Activated CD8-positive, alpha-beta memory T cell treated with anti-CD3 and anti-CD28 coated beads, Interleukin-2, amount 50 U/mL, for 48 hours (primary cell): ENCODE results near the gene ACTL8.

Source experiments
- DNase-seq: peaks from one replicate; pipeline ENCODE4 v3.0.0-alpha.2; 2020

The ACTL8 gene, protein sequence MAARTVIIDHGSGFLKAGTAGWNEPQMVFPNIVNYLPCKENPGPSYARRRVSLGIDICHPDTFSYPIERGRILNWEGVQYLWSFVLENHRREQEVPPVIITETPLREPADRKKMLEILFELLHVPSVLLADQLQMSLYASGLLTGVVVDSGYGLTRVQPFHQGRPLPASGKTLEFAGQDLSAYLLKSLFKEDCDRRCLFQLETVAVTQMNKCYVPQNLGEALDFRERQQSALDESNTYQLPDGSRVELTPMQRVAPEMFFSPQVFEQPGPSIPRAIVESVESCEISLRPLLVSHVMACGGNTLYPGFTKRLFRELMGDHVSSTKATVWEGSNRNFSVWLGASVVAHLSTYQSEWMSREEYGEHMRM

DNA sequence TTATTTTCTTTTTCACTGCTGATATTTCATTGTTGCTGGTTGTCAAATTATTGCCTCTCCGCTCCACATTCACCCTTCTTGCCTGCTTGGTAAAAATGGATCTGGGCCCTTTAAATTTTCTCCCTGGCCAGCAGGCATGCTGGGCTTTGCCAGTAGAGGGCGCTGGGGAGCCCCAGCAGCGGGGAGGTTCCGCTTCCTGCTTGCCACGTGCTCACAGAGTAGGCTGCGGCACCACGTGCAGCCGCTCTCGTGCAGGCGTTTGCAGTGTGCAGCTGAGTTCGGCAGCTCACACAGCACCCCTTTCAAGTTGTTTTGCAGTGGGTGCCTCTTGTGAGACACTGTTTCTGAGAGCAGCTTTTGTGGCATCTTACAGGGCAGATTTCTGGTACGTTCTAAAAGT, at the start of gene ACTL8:
ACTL8 (plus strand) TSS at position 214 of the 400 bp plus-strand sequence. CDS start 67,676 bp downstream, outside the sequence.
- DNase-seq: peak; percentile 54

DNA sequence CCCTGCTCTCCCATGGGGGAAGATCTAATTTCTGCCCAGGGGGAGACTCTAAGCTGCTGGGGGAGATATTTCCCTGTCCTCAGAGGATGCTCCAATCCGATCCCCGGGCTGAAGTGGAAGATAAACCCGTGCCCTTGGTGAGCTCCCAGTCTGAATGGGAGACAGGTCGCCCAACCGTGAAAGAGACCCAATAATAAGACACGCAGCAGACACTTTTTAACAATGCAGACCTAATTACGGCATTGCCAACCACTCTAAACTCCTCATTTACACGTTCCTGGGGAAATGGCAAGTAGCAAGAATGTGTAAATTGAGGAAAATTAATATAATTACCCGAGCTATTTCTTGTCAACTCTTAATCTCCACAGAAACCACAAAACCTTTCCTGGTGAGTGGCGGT, 48.7 kb upstream of the ACTL8 start:
- no peak for DNase-seq

DNA sequence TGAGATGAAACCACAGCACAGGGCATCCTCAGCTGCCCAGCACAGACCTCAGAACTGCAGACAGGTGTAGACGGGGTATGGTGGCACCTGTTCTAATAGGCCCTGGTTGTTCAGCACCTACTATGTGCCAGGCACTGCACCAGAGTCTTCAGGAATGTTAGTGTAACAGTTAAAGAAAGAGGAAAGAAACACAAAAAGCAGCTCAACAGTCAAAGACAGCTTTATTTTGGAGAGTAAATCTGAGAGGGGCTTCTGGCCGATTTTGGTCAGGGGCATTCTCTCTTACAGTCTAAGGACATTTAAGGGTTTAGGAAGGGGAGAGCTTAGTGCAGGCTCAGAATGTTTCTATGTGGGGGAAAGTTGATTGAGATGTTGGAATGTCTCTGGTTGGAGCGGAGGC, 45.2 kb upstream of the ACTL8 start:
- no peak for DNase-seq

DNA sequence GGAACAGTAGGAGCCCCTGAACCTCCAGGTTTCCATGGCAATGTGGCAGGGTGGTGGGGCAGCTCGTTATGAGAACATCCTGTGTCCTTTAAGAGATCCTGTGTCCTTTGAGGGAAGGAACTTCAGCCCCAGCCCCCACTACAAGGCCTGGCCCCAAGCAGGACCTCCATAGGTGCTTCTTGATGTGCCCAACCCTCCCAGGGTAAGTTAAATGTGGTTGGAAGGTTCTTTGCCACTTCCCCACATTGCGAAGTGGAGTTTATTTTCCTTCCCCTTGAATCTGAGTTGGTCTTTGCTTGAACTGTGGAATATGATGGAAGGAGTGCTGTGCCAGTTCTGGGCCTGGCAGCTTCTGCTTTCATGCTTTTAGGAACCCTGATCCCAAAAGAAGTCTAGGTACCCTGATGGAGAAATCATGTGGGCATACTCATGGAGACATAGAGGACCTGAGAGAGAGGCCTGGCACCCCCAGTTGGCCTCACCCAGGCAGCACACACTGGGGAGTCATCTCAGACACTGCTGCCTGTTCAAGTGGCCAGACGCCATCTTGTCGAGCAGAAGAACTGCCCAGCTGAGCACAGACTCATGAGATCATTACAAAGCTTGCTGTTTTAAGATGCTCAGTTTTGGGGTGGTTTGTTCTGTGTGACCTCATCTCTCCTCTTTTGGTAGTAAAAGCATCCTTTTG, 44.1 kb upstream of the ACTL8 start:
- no peak for DNase-seq

DNA sequence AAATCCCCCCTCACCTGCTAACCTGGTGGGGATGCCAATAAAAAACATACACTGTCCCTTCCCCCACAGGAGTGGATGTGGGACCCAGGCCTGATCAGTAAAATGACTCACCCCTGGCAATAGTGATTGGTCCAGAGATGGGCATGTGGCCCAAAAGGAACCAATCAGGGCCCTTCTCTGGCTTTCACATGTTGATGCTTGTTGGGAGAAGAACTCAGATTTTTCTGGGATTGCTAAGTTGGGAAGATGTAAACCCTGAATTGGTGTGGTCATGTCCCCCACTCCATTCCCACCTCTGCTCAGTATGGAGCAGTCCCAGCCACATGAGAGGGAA, 43.6 kb upstream of the ACTL8 start:
- DNase-seq: no peak

DNA sequence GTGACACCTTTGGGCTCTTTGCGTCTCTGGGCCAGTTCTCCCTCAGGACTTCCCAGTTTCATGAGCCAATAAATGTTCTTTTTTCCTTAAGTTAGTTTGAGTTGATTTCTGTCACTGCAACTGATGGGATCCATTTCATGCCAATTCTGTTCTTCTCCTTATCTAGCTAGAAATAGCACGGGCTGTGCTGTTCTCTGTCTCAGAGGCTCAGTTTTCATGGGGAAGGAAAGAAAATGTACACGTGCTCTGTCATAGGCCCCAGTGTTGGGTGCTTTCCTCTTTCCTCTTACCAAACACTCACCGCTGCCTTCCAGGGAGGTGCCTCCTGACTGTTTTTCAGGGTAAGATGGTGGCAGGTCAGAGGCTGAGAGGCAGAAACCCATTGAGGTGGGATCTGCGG, 43.2 kb upstream of the ACTL8 start:
- DNase-seq: no peak

DNA sequence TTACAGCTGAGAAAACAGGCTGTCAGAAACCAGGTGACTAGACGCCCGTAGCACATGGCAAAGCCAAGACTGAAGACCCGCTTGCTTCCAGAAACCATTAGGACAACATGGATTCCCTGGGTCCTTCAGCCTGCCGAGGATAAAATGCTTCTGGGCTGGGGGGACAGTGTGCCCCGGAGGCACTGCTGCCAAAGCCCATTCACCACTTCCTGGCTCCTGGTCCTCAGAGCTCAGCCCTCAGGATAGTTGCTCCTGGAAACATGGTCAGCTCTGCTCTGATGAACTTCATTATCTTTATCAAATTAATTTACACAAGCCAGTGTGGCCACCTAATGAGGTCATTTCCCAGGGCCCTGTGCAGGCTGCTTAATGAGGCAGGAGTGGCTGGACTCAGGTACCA, 41.1 kb upstream of the ACTL8 start:
- no peak for DNase-seq

DNA sequence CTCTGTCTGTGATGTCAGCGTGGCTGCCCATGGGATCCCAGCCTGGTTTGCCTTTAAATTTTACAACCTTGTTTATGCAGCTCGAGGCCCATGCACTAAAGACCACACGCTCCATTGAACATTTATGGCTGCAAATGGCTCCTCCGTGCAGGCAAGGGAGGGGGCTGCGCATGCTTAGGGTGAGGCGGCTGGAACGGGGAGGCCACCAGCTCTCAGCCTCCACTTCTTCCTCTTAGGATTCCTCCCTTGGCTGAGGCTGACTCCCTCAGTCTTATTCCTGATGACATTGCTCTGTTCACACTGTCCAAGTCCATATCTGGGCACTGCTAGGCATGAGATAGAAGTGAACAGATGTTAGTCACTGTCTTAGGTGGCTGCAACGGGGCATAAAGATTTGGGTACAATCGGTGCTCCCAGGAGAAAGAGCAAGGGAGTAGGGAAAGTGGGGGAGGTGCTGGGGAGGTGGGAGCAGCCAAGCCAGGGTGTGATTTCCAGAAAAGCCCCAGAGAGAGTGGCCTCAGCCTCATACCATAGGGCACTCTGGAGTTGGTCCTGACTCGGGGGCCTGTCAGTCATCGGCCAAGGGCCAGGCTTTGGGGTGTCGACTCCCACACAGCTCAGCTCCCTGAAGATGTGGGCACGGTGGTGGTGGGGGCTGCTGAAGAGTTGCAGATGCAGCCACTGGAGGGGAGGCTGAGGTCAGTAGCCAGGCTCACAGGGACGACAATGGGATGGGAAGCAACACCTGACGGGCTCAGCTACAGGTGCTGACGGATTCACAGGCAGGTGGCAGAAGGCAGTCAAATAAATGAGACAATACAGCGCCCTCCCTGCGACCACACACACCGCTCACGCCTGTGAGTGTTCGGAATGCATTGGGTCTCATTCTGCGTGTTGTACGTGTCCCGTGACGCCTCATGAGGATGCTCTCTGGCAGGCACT, 37.3 kb upstream of the ACTL8 start:
- no peak for DNase-seq

DNA sequence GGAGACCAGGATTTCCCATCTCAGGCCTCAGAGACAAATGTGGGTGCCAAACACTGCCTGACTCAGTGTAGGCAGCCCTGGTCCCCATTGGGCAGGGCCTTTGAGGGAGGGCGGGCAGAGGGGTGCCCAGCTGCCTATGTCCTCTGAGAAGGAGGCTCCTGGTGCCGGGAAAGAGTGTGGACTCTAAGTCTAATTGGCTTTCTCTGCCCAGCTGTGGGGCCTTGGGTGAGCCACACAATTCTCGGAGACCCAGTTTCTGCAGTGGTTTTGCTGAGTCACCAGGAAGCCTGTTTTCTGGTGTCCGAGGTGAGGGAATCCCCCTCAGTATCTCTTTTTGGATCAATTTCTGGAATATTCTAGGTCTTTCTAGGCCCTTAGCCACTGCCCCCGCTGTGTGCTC, 35.3 kb upstream of the ACTL8 start:
- no peak for DNase-seq

DNA sequence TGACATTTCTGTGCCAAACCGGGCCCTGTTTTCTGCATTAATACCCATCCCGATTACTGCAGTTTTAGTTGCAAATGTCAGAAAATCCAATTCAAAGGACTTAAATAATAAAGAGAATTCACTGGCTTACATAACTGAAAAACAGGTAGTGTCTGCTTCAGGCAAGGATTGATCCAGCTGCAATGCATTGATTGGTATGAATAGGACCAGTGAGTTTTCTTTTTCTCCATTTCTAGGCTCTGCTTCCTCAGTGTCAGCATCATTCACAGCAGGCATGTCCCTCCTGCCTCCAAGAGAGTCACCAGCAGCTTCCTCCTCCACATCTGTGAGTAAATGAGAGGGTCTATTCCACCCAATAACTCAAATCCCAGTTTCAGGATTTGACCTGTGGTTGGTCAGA, 33.7 kb upstream of the ACTL8 start:
- DNase-seq: no peak

DNA sequence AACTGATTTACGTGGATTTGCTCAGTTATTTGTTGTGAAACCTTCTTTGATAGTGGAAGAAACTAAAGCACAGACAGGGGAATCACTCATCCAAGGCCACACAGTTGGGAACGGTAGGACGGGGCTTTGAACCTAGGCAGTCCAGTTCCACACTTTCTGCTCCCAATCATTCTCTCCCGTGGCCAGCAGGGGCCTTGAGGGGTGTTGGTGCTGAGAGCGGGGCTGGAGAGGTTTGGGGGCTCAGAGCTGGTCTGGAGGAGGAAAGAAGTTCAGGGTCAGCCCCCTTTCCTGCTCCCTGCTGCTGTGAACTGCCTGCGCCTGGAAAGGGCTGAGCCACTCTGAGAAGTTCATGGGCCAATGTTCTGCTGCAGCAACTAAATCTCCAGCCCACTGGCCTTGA, 31.4 kb upstream of the ACTL8 start:
- DNase-seq: no peak

DNA sequence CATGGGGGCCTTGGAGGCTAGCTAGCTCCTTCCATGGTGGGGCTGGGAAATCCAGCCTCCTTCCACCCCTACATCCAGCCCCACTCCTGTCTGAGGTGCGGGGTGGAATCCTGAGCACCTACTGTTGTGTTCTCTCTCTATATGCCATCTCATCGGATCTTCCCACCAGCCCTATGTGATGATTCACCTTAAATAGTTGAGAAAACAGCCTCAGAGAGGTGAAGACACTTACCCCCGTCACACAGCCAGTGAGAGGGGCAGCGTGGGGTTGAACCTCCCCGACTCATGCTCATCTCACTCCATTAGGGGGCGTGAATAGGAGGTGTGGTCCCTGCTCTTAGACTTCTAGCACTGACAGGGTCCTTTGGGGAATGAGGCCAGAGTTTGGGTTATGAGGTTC, 31.0 kb upstream of the ACTL8 start:
- no peak for DNase-seq

DNA sequence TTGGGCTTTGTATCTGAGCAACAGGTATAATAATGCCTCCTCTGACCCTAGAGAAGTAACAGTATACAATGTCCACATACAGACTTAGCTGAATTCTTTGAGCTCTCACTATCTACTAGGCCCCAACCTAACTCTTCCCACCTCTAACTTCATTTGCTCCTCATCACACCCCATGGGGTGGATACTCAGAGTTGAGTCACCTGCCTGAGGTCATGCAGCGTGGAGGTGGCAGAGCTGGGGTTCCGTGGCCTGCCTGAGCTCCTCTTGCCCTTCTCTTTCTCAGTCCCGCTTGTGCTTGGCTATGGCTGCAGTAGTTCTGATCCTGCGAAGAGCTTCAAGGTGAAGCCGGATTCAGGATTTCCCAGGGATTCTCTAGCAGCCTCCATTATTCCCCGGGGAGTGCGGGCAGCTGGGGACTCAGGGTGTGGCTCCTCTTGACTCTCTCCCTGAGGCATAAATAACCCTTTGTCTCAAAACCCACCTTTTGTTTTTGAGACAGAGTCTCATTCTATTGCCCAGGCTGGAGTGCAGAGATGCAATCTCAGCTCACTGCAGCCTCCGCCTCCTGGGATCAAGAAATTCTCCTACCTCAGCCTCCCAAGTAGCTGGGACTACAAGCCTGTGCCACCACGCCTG, 29.9 kb upstream of the ACTL8 start:
- DNase-seq: no peak

DNA sequence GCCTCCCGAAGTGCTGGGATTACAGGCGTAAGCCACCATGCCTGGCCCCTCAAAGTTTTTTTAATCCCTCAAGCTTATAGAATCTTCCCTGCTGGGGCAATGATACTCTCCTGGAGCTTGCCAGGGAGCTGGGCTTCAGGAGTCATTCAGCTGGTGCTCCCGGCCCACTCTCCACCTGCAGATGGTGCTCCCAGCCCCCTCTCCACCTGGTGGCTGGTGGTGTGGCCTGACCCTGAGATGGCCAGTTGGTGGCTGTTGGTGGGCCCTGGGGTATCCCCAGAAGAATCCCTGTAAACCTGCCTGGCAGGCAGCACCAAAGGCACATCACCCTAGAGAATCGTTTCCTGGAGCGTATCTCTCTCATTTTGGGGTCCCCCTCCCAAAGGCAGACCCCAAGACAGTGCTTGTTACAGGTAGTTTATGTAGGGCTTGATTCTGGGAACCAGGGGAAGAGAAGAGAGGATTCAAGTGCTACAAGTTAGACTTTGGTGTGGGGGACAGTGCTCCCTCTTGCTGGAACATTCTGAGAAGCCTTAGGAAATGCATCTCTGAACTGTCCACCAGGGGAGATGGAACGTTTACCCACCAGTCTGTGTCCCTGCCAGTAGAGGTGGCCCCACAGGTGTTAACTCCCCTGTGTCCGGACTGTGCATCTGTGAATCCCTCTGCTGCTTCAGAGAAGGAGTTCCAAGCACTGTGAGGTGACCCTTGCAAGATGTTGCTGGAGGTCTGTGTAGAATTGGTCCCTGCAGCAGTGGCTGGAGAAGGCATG, 29.1 kb upstream of the ACTL8 start:
- no peak for DNase-seq

DNA sequence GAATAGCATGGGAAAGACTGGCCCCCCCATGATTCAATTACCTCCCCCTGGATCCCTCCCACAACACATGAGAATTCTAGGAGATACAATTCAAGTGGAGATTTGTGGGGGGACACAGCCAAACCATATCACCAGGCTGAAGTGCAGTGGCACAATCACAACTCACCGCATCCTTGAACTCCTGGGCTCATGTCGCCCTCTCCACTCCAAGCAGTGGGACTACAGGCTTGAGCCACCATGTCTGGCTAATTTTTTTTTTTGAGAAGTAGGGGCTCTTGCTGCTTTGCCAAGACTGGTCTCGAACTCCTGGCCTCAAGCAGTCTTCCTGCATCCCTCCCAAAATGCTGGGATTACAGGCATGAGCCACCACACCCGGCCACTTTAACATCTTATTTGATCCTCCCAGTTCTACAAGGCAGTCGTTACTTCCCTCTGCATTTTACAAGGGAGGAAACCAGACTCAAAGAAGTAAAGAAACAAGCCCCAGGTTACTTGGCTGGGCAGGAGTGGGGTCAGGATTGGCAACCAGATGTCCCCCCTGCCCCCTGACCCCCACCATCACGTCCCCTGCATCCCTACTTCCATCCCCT, 26.9 kb upstream of the ACTL8 start:
- DNase-seq: no peak

DNA sequence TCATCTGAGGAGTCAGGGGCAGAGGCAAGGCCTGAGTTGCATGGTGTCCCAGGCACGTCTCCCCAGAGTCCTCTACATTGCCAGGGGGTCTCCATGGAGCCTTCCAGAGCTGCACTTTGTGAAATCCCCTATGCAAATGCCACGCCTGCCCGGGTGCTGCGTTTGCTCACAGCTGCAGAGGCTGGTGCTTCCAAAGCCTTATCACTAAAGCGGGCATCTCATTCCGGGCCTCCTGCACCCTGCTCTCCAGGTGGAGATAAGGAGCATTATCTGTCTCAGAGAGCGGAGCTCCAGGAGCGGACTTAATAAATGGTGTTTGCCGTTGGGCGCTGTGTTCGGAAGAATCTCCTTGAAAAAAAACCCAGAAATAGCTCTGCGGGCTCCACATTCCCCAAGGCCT, 25.9 kb upstream of the ACTL8 start:
- no peak for DNase-seq

DNA sequence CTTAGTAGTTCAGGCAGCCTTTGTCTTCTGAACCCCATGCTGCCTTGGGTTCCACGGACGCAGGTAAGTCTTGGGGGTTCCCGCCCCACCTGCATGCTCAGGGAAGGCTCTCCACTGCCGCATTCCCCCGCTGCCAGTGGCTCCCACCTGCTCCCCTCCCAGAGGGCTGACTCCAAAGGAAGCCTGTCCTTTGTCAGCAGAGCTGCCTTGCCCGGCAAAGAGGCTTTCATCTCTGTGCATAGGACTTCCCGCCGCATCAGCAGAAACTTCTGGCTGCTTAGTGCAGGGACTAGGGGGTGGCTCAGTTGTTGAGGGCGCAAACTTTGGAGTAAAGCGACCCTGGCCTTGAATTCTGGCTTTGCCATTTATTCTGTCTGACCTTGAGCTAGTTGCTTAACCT, 25.2 kb upstream of the ACTL8 start:
- DNase-seq: no peak

DNA sequence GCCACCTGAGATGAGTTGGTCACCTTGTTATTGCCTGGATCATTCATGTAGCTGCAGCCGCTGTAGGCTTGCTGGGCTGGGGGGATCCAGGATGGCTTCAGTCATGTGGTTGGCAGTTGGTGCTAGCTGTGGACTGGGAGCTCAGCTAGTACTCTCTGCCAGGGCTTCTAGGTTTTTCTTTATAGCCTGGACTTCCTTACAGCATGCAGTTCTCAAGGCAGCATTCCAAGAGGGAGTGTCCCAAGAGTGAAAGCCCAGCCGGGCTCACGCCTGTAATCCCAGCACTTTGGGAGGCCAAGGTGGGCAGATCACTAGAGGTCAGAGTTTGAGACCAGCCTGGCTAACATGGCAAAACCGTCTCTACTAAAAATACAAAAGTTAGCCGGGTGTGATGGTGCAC, 23.7 kb upstream of the ACTL8 start:
- DNase-seq: no peak

DNA sequence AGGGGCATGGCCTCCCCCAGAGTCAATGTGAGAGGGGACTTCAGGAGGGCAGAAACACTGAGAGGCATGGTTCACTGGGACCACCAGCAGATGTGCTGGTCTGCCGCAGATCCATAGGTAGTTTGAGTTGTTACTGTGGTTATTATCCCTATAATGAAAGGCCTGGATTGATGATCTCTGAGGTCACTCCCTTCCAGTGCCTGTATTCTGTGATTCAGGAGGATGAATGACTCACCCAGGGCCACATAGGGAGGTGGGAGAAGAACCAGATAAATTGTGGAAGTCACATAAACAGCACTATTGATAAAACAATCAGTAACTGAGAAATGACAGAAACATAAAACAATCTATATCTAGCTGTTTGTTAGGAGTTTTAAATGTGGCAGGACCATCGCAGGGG, 22.7 kb upstream of the ACTL8 start:
- no peak for DNase-seq

DNA sequence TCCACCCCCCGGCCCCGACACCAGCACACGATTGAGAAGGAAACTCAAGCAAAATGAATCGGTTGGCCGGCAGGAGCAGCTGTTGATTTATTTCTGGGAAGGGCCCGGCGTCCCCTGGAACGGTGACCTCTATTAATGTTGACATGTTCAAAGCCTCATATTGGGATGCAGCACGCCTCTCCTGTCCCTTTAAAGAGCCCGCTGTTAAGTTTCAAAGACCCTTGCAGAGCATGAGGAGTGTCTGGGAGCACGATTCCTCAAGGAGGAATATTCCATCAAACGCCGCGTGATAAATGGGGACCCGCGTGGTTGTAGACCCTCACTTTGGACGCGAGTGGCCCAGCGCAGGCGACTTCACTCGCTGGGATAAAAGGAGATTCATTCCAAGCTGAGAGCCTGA, 21.5 kb upstream of the ACTL8 start:
- DNase-seq: no peak

DNA sequence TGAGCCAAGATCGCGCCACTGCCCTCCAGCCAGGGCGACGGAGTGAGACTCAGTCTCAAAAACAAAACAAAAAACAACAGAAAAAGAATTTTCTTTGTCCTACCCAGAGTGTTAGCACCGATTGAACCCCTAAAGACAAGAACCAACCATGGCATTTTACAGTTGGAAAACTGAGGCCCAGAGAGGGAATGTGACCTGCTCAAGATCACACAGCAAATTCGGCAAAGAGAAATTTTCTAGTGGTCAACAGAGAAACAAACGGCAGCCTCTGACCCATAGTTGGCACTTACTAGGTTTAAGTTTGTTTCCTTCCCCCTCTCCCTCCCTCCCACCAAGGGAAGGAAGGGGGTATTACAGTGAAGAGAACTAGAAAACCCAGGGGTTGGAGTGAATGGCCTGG, 20.5 kb upstream of the ACTL8 start:
- no peak for DNase-seq

DNA sequence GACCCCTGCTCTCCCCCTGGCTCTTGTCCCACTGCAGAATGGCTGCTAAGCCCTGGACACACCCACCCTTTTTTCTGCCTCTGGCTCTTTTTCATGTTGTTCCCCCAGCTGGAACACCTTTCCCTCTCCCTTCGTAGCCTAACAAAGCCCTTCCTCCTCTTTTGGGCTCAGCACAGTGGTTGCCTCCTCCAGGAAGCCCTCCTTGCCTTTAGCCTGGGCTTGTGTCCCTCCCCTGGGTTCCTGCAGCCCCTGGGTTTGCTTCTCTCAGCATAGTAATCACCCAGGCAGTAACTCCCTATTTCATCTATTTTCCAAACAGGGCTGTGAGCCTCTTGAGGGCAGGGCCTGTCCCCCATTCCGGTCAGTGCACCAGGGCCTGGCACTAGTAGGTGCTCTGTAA, 19.8 kb upstream of the ACTL8 start:
- DNase-seq: no peak
